GM18517 (cell line): ENCODE measurements around the gene ADAM20.
"Not testable (repeated sequence)": the region's sequence is repeated elsewhere in the genome, so short reads cannot be mapped to it uniquely, and the experiment has no call there.

ENCODE experiments used
- ATAC-seq: cut with Tn5 transposase; IDR thresholded peaks from one replicate; pipeline ENCODE4 v1.9.1; 2021; ENCODE audit warnings: mild to moderate bottlenecking, moderate library complexity; ENCODE audit not compliant: unreplicated experiment

ADAM20 gene

DNA sequence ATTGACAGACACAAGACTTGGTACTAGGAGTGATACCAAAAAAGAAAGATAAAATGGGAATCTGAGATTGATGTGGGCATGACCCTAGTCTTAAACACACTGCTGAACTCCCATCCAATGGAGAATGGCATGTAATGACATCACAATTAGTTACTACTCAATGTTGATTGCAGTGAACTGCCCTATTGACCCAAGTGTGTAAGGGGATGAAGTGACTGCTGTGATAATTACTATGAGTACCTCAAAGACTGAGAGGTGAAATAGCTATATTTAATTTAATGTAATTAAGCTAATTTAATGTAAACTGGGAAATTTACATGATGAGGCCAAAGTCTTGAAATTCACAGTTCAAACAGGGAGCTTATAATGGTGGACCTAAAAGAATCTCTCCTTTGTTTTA lies at the start of gene ADAM20:
Gene ADAM20, minus strand, starts transcription at position 101 of the 400 bp plus-strand sequence. CDS start 10,247 bp downstream, outside the sequence.
- ATAC-seq = no peak

DNA sequence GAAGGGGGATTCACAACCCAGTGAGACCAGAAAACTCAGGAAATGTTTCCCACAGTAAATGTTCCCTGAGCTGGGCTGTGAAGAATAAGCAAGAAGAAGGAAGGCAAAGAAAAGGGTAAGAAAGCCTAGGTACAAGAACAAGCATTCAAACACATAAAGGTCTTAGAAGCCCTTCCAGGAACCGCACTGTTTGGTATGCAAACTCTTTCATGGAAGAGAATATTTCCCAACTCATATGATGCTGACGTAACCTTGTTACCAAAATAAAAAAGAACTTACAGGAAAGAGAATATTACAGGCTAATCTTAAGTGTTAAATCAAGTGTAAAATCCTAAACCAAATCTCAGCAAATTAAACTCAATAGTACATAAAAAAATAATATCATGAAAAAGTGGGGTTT lies 42.1 kb upstream of the ADAM20 start:
- no peak for ATAC-seq

DNA sequence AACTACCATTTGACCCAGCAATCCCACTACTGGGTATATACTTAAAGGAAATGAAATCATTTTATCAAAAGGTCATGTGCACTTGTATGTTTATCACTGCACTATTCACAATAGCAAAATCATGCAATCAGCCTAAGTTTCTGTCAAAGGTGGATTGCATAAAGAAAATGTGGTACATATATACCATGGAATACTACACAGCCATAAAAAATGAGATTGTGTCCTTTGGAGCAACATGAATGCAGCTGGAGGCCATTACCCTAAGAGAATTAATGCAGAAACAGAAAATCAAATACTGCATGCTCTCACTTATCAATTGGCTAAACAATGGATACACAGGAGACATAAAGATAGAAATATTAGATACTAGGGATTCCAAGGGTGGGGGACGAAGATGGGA lies 38.2 kb upstream of the ADAM20 start:
- ATAC-seq = no peak

DNA sequence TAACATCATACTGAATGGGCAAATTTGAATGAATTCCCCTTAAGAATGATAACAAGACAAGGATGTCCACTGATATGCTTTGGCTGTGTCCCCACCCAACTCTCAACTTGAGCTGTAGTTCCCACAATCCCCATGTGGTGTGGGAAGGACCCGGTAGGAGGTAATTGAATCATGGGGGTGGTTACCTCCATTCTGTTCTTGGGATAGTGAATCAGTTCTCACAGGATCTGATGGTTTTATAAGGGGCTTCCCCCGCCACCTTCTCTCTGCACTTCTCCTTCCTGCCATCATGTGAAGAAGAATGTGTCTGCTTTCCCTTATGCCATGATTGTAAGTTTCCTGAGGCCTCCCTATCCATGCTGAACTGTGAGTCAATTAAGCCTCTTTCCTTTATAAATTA lies 36.3 kb upstream of the ADAM20 start:
- ATAC-seq = no peak

DNA sequence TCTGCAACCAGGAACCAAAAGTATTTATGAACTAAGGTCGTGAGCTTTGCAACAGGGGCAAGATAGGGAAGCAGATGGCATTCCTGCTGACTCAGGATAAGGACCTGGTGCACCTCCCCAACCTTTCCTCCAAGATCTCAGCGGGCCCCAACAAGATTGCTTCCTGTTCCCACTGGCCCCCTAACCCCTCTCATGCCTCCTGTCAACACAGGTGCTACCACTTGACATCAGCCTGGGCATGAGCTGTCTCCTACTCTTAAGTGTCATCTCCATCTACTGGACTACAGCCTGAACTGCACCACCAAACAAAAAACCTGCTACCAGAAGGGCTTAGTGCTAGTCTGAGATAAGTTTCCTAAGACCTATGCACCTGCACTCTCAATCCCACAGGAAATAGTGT lies 33.0 kb upstream of the ADAM20 start:
- ATAC-seq = no peak

DNA sequence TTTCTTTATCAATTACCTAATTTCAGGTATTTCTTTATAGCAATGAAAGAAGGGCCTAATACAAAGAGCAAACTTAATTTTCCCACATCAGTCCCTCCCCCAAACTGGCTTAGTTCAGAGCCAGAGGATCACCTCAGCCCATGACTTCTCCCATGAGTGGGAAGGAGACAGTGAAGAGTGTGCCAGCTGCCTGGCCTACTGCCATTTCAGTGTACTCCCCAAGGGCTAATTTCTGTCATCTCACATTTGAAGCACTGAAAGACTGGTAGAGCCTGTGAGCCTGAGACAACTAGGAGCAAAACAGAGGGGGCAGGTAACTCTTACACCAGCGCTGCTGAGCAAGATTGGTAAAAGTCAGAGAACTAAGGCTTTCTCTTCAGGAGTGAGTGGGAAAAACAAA lies 29.1 kb upstream of the ADAM20 start:
- ATAC-seq = no peak

DNA sequence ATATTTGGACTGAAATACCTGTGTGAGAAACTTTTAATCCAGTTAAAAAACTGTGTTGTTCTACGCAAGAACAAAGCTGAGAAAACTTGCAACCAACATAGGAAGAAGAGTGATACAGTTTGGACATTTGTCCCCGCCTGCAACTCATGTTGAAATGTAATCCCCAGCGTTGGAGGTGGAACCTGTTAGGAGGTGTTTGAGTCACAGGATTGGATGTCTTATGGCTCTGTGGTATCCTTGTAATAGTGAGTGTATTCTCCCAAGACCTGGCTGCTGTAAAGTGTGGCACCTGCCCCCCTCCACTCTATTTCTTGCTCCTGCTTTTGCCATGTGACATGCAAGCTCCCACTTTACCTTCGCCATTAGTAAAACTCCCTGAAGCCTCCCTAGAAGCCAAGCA lies 28.6 kb upstream of the ADAM20 start:
- no peak for ATAC-seq

DNA sequence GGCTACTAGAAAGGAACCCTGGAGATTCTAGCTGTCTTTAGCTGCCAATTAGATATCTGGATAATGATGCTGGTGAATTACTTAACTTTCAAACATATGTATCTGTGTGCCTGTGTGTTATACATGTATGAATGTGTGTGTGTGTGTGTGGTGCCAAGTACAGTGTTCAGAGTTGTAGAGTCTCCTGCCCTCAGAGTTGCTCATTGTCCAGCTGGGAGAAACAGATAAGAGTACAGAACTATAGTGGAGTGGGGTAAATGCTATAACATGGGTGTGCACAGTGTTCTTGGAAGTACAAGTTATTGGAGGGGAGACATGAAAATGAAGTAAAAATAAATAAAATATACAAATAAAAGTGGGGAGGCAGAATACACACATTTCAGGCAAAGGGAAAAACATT lies 23.6 kb upstream of the ADAM20 start:
- ATAC-seq = no peak

DNA sequence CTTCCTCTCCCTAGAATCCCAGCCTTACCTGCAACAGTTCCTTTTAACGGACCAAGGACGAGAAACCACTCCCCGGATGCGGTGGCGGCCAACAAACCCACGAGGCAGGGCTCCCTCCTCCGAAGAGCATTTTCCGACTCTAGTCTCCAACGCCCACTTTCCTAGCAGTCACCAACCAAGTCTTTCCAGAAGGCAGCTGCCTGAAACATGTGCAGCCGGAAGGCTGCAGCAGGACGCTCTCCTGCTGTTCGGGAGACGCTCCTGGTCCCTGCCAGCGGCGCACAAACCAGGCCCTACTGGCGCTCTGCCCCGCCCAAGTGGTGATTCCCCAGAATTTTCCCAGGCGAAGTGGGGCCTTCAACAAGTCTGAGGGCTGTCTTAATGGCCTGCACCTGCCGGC lies 21.1 kb upstream of the ADAM20 start:
- ATAC-seq = no peak

DNA sequence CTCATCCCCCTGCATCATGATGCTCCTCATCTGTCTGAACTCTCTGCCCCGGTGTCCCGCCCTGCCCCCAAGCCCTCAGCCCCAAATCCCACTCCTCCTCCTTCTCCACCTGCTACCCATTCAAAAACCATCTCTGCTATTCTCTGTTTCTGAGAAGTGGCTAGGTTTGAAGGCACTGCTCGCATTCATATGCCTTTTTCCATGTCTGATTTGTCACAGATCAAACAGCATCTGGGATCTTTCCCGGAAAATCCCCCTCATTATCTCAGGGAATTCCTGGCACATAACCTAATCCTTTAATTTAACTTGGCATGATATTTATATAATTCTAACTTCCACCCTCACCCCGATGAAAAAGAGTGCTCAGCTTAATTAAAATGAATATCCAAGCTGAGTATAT lies 3.3 kb upstream of the ADAM20 start:
- no peak for ATAC-seq

DNA sequence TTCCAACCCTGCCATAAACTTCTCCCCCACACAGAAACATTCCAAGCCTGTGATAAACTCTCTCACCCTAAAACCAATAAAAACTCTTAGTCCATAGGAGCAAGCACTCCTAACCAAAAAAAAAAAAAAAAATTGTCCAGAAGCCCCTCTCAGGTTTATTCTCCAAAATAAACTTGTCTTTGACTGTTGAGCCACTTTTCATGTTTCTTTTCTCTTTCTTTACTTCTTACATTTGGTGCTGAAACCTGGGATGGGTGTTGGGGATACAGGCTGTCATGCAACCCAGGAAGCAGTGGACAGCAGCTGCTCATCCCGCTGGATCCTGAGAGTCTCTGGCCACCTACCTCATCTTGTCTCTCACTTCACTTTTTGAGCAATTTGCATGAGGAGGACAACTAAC lies 2.0 kb upstream of the ADAM20 start:
- ATAC-seq = no peak

DNA sequence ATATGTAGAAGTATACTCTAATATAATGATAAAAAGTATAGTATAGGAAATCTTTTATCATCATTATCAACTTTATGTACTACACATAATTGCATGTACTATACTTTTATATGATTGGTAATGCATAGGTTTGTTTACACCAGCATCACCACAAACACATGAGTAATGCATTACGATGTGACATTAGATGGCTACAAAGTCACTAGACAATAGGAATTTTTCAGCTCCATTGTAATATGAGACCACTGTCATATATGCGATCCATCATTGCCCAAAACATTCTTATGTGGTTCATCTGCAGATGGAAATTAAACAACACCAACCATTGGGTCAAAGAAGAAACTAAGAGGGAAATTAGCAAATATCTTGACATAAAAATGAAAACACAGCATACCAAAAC lies 4.4 kb downstream of the ADAM20 start:
- no peak for ATAC-seq

DNA sequence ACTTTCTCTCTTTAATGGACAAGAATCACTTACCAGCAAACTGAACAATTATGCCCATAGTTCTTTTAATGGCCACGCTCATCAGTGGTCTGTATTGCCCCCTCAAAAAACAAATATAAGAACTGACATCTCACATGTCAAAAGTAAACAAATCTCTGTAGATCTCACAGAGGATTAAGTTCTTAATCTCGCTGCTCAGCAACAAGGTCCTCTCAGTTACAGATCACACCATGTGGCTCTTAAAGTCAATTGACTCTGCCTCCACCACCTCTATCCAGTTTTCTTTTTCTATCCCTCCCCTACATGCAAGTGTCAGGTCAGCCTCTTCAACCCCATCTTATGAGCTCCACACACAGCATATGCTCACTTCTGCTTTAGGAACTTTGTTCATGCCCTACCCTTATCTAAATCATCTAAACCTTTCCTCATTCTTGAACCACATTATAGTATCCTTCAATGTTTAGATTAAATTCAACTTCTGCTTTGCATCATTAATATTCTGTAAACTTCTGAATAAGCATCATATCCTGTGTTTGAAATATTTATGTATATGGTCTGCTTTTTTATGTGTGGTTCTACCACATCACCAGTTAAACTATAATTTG lies 7.2 kb downstream of the ADAM20 start:
- no peak for ATAC-seq

DNA sequence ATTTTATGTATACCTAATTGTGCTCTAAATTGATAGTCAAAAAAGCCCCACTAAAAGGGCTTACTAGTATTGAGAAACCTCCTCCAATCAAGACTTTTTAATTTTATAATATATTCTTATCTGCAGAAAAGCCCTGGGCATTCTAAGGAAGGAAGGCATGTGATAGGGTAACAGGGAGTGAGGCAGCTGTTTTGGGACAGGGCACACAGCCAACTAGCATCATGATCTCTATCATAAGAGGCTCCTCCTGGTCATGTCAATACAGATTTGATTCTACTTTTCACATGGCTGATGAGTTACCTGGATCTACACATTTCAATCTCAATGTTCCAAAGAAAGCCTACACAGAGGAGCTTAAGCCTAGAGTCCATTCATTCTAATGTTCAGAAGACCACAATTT lies 9.1 kb downstream of the ADAM20 start:
- ATAC-seq = no peak

DNA sequence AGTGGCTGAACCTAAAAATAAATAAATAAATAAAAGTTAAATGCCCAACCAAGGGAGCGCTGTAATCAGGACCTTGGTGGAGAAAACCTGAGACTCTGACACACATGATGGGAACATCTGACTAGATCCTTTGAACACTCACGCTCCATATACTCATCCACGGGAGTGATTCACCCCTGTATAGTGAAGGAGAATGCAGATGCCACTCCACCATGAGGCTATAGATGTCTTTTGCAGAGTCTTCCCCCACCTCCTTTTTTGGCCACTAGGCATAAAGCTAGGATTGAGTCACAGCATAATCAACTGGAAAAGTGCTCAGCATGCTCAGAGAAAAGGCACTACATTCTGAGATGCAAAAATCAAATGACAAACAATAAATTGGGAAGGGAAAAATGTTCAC lies 19.0 kb downstream of the ADAM20 start:
- no peak for ATAC-seq

DNA sequence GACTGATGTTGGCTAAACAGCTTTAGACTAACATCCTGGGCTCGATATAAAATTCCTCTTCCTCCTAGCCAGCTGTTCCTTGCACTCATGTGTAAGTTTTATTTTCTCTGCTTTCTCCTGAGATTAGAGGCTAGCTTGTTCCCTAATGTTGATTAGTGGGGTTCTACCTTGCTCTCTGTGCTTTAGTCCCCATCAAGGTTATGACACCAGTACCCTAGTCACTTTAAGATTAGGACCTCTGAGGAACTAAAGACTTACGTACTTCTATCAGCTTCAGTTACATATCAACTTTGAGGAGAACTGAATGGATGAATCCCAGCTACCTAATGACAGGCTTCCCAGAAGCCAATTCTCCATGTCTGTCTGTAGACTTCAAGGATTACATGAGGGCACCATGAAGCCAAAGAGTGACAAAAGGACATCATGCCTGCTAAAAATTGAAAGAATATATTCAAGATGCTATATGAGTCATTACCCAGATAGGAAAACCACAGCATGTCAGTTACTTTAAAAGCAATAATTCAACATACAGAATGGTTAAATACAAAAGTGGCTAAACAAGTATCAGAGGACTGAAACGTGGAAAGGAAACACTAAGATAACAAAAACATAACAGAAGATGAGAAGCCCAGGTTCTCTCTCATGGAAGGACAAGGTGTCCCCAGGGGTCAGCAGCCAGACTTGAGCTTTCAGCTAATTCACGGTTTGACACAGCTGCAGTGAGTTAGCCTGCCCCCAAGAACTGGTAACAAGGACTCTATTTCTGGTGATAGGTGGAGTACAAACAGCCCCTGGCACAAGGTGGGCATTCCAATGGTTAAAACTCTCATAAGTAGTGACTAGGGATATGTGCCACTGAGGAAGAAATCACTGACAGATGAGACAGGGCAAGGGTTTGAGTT lies 20.4 kb downstream of the ADAM20 start:
- no peak for ATAC-seq

DNA sequence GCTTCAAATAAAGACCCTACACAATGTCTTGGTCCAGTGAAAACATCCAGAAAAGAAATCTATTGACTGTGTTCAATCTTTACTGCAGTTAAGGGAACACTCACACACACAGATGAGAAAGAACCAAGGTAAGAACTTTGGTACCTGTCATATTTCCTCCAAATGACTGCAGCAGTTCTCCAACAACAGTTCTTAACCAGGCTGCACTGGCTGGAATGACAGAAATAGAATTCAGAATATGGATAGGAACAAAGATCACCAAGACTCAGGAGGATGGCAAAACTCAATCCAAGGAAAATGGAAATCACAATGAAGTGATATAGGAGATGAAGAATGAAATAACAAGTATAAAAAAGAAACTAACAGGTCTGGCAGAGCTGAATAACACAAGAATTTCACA lies 36.6 kb downstream of the ADAM20 start:
- ATAC-seq = no peak

DNA sequence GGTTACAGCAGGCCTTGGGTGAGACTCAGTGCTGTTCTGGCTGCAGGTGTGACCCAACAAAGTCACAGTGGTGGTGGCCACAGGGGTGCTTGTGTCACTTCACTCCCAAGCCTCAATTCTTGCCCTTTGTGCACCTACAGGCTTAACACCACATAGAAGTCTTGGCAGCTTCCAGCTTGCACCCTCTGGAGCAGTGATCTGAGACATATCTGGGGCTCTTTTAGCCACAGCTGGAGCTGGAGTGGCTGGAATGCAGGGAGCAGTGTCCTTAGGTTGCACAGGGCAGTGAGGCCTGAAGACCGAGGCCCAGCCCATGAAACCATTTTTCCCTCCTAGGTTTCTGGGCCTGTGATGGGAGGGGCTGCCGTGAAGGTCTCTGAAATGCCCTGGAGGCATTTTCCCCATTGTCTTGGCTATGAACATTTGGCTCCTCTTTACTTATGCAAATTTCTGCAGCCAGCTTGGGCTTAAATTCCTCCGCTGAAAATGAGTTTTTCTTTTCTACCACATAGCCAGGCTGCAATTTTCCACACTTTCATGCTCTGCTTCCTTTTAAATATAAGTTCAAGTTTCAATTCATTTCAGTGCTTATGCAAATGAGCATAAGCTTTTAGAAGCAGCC lies 45.1 kb downstream of the ADAM20 start:
- no peak for ATAC-seq

DNA sequence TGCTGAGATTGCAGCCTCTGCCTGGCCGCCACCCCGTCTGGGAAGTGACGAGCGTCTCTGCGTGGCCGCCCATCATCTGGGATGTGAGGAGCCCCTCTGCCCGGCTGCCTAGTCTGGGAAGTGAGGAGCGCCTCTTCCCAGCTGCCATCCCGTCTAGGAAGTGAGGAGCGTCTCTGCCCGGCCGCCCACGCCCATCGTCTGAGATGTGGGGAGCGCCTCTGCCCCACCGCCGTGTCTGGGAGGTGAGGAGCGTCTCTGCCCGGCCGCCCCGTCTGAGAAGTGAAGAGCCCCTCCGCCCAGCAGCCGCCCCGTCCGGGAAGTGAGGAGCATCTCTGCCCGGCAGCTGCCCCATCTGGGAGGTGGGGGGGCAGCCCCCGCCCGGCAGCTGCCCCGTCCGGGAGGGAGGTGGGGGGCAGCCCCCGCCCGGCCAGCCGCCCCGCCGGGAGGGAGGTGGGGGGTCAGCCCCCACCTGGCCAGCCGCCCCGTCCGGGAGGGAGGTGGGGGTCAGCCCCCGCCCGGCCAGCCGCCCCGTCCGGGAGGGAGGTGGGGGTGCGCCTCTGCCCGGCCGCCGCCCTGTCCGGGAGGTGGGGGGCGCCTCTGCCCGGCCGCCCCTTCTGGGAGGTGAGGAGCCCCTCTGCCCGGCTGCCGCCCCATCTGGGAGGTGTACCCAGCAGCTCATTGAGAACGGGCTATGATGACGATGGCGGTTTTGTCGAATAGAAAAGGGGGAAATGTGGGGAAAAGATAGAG lies 57.3 kb downstream of the ADAM20 start:
- ATAC-seq = not testable (repeated sequence)

DNA sequence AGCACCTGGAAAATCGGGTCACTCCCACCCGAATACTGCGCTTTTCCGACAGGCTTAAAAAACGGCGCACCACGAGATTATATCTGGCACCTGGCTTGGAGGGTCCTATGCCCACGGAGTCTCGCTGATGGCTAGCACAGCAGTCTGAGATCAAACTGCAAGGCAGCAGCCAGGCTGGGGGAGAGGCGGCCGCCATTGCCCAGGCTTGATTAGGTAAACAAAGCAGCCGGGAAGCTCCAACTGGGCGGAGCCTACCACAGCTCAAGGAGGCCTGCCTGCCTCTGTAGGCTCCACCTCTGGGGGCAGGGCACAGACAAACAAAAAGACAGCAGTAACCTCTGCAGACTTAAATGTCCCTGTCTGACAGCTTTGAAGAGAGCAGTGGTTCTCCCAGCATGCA lies 59.3 kb downstream of the ADAM20 start:
- not testable (repeated sequence) for ATAC-seq

DNA sequence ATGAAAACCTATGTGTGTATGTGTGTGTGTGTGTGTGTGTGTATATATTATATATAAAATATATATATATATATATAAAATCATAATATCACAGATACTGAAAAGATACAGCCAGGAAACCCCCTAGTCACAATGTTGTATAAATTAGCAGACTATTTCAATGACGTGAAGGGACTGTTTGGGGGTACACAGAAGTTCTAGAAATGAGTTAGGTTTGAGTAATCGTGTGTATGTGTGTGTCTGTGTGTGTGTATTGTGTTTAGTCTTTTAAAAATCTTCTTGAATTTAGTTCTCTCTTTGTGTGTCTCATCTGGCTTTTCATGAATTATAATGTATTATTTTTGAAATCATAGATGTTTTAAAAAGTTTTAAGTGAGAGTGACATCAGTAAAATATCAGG lies 61.0 kb downstream of the ADAM20 start:
- no peak for ATAC-seq
